GM19238 (cell line): Measurements from ENCODE around the gene GRK2.
A peak's percentile ranks its signal among the peaks of the same experiment; 100 is the strongest.

ENCODE experiments used
- DNase-seq: peaks from one replicate; pipeline ENCODE4 v3.0.0; 2011; ENCODE audit warnings: low spot score; ENCODE audit not compliant: insufficient read length

The GRK2 gene

DNA sequence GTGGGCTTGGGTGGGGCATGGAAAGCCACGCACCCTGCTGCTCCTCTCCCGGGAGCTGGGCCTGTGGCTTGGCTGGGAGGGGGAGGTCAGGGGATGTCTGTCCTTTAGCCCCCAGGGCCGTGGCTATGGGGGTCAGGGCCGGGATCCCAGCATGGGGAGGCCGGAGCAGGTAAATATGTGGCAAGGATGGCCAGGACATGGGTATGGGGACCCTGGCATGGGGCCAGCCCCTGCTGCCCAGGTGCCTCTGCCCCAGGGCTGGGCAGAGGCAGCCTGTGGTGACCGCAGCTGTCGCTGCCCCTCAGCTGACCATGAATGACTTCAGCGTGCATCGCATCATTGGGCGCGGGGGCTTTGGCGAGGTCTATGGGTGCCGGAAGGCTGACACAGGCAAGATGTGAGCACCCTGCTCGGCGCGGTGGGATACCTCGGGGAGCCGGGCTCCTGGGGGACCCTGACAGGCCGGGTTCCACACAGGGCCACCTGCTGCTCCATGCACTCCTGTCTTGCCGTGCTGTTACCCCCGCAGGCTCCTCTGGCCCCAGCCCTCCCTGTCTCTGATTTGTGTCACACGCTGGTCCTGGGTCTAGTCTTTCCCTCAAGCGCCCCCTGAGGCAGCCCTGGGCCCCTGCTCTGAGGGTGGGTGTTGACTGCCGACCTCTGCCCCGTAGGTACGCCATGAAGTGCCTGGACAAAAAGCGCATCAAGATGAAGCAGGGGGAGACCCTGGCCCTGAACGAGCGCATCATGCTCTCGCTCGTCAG is 14.7 kb downstream of the GRK2 start:
- no peak for DNase-seq

DNA sequence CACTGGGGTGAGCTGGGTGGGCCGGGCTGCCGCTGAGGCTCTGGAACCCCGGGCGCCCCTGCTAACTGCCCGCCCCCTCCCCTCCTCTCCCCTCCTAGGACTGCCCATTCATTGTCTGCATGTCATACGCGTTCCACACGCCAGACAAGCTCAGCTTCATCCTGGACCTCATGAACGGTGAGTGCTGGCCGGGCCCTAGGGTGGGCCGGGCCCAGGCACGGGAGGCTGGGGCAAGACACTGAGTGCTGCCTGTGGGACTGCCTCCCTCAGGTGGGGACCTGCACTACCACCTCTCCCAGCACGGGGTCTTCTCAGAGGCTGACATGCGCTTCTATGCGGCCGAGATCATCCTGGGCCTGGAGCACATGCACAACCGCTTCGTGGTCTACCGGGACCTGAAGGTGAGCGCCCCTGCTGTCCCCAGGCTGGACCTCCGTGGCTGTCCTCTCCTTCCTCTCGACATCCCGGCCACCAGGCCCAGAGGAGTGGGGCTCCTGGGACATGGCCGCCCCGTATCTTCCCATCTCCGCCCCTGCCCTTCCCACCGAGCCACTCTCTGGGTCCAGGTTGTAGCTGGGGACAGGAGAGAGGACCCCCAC is 15.4 kb downstream of the GRK2 start:
- no peak for DNase-seq

DNA sequence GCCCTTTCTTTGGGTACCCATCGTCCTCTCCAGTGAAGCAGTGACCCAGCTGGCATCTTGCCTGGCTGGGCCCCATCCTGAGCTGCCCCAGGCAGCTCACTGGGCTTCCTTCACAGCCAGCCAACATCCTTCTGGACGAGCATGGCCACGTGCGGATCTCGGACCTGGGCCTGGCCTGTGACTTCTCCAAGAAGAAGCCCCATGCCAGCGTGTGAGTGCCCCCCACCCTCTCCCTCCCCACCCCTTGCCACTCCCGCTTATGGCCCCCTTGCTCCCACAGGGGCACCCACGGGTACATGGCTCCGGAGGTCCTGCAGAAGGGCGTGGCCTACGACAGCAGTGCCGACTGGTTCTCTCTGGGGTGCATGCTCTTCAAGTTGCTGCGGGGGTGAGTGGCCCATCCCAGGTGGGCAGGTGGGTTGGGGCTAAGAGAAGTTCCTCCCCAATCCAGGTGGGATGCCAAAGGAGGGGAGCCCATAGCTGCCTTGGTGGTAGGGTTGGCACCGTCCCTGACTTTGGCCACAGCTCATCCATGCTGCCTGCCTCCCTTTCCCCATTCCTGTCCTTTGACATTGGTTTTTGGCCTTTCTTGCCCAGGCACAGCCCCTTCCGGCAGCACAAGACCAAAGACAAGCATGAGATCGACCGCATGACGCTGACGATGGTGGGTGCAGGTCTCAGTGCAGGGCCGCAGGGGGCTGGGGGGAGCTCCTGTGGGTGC is 16.0 kb downstream of the GRK2 start:
- DNase-seq, result no peak

DNA sequence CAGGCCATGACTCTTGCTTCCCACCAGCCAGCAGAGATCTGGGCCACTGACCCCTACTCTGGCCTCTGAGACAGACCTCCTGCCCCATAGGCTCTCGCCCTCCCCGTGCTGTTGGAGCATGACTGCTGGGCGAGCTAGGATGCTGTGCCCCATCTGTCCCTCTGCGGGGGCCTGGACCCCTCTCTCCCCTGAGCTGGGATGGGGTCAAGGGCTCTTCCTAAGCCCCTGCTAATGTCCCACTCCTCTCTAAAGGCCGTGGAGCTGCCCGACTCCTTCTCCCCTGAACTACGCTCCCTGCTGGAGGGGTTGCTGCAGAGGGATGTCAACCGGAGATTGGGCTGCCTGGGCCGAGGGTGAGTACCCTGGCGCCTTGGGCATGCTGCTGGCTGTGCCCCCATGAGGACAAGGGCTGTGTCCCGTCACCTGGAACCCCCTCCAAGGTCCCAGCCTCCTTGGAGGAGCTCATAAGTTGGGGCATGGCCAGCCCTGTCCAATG is 16.7 kb downstream of the GRK2 start:
- DNase-seq, result no peak

DNA sequence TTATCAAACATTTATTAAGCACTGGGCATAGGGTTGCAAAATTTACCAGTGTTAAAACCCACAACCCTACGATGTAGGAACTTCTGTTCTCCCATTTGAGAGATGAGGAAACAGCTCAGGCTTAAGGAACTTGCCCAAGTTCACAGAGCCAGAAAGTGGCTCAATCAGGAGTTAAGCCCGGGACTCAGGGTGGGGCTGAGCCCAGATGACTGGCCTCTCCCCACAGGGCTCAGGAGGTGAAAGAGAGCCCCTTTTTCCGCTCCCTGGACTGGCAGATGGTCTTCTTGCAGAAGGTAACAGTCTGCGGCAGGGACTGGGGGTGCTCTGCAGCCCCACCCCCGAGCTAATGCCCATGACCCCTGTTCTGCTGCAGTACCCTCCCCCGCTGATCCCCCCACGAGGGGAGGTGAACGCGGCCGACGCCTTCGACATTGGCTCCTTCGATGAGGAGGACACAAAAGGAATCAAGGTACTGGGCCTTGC is 17.2 kb downstream of the GRK2 start:
- DNase-seq, result no peak

DNA sequence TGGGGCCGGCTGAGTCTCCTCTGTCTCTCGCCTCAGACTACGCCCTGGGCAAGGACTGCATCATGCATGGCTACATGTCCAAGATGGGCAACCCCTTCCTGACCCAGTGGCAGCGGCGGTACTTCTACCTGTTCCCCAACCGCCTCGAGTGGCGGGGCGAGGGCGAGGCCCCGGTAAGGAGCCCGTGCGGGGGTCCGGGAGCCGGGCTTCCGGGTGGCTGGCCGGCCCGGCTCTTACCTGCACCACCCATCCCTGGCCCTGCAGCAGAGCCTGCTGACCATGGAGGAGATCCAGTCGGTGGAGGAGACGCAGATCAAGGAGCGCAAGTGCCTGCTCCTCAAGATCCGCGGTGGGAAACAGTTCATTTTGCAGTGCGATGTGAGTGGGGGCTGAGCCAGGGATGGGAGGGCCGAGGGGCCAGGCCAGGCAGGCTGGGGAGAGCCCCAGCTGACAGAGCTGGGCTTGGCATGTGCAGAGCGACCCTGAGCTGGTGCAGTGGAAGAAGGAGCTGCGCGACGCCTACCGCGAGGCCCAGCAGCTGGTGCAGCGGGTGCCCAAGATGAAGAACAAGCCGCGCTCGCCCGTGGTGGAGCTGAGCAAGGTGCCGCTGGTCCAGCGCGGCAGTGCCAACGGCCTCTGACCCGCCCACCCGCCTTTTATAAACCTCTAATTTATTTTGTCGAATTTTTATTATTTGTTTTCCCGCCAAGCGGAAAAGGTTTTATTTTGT is 18.7 kb downstream of the GRK2 start:
- no peak for DNase-seq

DNA sequence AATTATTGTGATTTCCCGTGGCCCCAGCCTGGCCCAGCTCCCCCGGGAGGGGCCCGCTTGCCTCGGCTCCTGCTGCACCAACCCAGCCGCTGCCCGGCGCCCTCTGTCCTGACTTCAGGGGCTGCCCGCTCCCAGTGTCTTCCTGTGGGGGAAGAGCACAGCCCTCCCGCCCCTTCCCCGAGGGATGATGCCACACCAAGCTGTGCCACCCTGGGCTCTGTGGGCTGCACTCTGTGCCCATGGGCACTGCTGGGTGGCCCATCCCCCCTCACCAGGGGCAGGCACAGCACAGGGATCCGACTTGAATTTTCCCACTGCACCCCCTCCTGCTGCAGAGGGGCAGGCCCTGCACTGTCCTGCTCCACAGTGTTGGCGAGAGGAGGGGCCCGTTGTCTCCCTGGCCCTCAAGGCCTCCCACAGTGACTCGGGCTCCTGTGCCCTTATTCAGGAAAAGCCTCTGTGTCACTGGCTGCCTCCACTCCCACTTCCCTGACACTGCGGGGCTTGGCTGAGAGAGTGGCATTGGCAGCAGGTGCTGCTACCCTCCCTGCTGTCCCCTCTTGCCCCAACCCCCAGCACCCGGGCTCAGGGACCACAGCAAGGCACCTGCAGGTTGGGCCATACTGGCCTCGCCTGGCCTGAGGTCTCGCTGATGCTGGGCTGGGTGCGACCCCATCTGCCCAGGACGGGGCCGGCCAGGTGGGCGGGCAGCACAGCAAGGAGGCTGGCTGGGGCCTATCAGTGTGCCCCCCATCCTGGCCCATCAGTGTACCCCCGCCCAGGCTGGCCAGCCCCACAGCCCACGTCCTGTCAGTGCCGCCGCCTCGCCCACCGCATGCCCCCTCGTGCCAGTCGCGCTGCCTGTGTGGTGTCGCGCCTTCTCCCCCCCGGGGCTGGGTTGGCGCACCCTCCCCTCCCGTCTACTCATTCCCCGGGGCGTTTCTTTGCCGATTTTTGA is 19.5 kb downstream of the GRK2 start:
- no peak for DNase-seq

DNA sequence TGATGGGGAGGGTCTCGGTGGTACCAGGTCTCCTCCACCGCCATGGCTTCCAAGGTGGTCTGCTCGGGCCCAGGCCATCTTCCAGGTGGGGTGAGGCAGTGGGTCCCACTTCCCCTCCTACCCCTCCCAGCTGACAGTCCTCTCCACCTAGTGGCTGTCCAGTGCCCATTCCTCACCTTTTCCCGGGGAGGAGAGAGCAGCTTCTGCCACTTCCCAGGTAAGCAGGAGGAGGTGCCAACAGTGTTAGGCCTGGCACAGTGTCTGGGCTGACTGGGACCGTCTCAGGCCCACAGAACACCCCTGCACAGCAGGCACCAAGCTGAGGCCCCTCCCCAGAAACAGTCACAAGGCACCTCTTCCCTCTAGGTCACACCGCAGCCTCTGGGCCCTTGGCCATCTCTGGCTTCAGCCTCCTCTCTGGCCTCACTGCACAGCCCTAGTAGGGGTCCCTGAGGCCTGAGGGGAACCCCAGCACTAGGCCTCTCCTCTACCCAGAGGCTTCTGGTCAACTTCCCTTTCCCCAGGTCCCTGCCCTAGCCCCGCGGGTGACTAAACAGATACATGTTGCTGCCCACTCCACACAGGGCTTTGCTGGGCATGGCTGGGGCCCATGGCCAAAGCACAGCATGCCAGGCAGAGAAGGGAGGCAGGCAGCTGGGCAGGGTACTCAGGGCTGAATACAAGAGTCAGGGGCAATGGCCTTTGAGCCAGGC is 20.5 kb downstream of the GRK2 start:
- DNase-seq, result no peak

DNA sequence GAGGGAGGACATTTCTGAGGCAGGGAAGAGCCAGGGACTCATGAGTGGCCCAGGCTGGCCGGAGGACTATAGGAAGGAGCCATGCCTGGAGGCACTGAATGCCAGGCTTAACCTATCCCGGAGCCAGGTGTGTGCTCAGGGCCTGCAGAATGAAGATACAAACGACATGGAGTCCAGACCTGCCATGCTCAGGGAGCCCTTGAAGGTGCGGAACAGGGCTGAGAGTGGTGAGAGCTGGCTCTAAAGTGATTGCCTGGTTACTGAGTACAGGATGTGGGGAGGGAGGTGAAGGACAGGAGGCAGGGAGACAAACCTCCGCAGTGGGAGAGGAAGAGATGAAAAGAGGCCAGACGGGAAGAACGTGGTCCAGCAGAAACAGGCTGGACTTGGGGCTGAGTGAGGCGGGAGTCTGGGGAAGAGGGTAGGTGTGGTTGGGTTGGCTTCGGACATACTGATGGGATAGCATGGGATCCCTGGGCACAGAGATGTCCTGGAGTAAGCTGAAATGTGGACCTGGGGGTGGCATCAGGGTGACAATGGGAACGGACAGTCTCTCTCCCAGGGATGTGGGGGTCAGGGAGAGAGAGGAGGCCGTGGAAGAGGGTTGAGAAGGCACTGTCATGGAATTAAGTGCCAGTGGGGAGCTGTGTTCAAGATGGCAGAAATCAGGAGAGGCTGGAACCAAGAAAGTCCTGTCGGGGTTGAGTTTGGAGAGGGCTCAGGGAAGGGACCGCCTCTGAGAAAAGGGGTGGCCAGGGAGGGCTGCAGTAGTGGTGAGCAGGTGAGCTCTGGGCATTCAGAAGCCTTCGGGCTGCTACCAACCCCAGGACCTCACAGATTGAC is 21.3 kb downstream of the GRK2 start:
- DNase-seq, result no peak

DNA sequence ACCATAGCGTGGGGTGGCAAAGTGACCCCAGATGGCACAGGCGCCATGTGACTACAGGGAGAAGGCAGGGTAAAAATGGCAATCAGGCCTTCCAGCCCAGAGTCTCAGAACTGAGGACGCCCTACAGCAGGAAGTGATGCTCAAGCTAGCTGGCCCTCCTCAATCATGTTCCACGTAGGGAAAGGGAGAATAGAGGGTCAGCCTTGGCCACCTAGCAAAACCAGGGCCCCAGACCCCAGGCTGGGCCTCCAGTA is 21.9 kb downstream of the GRK2 start:
- no peak for DNase-seq

DNA sequence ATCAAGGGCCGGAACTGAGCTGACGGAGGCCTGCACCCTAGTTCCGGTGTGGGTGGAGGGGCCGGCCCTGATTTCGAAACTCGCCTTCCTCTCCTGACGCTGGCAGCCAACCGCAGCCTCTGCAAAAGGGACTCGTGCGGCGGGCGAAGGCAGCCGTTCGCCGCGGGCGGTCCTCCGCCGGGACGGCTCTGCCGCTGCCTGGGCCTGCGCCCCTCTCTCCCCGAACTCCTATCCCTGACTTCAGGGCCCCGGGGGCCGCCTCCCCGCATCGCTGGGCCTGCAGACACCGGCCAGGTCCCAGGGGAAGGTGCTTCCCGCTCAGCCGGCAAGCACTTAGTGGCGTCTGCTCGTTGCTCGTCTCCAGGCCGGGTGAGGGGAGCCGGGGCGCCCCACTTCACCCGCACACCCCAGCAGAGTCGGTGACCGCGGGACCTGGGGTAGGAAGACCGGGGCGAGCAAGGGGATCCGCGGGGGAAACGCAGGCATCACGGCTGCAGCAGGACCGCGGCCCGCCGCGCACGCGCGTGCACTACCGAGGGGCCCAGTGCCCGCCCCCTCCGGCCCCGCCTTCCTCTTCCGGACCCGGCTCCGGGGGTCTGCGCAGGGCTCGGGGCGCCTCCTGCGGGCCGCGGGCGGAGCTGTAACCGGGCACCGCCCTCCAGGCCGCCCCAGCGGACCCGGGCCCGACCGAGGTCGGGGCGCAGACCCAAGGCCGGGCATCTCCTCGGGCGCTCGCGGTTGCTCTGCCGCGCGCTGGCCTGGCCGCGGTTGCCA is 22.4 kb downstream of the GRK2 start:
- peak; percentile 94 for DNase-seq

DNA sequence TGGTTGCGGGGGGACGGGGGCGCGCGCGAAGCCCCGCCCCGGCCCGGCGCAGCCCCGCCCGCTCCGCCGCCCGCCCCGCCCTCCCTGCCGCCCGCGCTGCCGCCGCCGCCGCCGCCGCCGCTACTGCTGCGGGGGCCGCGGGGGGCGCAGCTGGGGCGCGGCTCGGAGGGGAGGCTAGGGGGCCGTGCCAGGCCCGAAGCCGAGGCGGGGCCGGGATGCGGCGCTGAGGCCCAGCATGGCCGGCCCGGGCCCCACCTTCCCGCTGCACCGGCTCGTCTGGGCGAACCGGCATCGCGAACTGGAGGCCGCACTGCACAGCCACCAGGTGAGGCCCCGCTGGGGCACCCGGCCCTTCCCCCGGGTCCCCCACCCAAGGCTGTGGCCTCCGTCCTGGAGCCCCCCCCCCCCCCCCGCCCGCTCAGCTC is 23.0 kb downstream of the GRK2 start, which contains the start of gene ANKRD13D:
Gene ANKRD13D, plus strand, starts transcription at position 78 of the 425 bp plus-strand sequence. Its CDS starts 158 bp downstream, at position 236.
- no peak for DNase-seq

DNA sequence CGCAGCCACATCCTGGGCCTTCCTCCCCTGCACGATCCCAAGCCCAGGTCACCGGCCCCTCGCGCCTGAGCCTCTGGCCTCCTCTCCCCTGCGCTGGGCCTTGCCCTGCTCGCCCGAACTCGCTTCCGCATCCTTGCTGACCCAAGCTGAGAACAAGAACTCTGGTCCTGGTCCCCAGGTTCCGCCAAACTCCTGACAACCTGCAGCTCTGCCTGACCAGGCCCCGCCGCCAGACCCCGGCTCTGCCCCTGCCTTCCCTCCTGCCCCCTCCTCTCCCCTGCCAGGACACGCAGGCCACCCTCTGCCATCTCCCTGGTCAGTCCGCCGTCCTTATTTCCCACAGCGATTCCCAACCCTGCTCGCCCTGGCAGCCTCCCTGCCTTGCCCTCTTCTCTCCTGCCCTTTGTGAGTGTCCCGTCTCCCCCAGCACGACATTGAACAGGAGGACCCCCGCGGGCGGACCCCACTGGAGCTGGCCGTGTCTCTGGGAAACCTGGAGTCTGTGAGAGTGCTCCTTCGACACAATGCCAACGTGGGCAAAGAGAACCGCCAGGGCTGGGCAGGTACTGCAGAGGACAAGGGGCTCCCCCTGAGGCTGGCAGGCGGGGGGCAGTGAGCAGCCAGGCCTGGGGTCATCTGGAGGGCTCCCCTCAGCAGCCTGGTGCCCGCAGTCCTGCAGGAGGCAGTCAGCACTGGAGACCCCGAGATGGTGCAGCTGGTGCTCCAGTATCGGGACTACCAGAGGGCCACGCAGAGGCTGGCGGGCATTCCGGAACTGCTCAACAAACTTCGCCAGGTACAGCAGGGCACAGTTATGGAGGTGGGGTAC is 23.6 kb downstream of the GRK2 start:
- no peak for DNase-seq

DNA sequence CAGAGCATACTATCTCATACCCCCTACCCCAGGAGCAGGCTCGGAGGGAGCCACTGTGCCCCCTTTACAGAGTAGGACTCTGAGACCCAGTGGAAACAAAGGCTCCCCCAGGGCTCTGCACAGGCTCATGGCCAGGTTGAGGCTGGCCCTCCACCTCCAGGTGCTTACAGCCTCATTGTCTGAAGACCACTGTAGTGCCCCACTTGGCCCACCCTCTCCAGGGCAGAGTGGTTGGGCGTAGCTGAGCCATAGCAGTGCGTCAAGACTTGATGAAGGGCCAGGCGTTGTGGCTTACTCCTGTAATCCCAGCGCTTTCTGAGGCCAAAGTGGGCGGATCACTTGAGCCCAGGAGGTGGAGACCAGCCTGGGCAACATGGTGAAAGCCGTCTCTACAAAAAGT is 24.5 kb downstream of the GRK2 start:
- DNase-seq, result no peak

DNA sequence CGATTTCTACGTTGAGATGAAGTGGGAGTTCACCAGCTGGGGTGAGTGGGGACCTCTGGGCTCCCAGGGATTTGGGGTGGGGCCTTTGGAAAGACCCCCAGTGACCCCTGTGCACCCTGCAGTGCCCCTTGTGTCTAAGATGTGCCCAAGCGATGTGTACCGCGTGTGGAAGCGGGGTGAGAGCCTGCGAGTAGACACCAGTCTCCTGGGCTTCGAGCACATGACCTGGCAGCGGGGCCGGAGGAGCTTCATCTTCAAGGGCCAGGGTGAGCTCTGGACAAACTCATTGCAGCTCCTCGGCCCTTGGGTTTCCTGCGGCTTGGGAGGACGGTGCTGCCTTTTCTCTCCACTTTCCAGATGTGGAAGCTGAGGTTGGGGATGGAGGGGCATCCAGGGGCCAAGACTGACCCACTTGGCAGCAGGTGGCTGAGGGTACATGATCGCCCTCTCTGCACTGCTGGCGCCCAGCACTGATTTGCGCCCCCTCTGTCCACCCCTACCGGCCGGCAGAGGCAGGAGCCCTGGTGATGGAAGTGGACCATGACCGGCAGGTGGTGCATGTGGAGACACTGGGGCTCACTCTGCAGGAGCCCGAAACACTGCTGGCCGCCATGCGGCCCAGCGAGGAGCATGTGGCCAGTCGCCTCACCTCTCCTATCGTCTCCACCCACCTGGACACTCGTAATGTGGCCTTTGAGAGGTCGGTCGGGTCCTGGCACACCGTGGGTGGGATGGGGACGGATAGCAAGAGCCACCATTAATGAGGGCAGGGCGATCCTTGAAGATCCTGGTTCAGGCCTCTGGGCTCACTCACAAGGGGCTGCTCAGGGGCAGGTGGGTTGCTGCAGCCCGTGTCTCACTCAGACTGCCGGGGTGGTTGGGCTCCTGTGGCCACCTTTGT is 25.5 kb downstream of the GRK2 start:
- DNase-seq, result no peak

DNA sequence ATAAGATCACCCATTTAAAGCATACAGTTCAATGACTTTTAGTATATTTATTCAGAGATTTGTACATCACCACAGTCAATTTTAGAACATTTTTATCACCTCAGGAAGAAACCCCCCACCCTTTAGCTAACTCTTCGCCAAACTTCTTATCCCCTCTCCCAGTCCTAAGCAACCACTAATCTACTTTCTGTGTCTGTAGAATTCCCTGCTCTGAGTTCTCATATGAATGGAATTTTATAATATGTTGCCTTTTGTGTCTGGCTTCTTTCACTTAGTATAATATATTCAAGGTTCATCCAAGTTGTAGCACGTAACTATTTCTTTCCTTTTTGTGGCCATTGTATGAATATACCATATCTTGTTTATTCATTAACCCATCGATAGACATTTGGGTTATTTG is 26.4 kb downstream of the GRK2 start:
- DNase-seq, result no peak
